H1 (cell line): ENCODE results near the gene SLFN5. TPM values are rescaled to one million over a fixed set of nuclear protein-coding genes. Genes with fewer than 3 reads are reported as not detected.

Source experiments
- CTCF ChIA-PET: fragments of 300-600 bp; sonication (Branson Sonifier 250); formaldehyde crosslinking; loops from one replicate; lab custom pipeline; 2021; ENCODE audit not compliant: partially characterized antibody; lab: Charles Lee
- POLR2A ChIA-PET: fragments of 300-600 bp; sonication (Branson Sonifier 250); formaldehyde crosslinking; loops from one replicate; lab custom pipeline; 2021; ENCODE audit warnings: inconsistent platforms; ENCODE audit not compliant: partially characterized antibody; lab: Charles Lee
- DNase-seq, 2 experiments: peaks; one replicate each; pipeline versions ENCODE4 v3.0.0 to v3.0.0-alpha.2; 2010 to 2022; ENCODE audit warnings: low spot score in 2 of 2, low read depth in 1 of 2, mixed read lengths in 1 of 2
- FAIRE-seq: peaks from 2 replicates; lab custom pipeline; 2011; peaks lifted over from hg19 to GRCh38; lab: Jason Lieb, UNC
- H2AFZ ChIP-seq: 2 replicates; pipeline ENCODE4 v1.8.1; 2012; ENCODE audit warnings: low read length, inconsistent platforms
- H2AK5ac ChIP-seq: 2 replicates; pipeline ENCODE4 v1.6.1; 2013; ENCODE audit warnings: low read depth, low read length
- H2BK120ac ChIP-seq: replicated peaks from 2 replicates; pipeline ENCODE3; 2013; ENCODE audit warnings: low read depth, low read length, inconsistent platforms
- H2BK12ac ChIP-seq: 2 replicates; pipeline ENCODE4 v1.6.1; 2013; ENCODE audit warnings: low read depth, low read length
- H2BK15ac ChIP-seq: 2 replicates; pipeline ENCODE4 v1.6.1; 2013; ENCODE audit warnings: low read length
- H2BK20ac ChIP-seq: 2 replicates; pipeline ENCODE4 v1.6.1; 2013; ENCODE audit warnings: low read length
- H2BK5ac ChIP-seq: 2 replicates; pipeline ENCODE4 v1.6.1; 2013; ENCODE audit warnings: low read depth, low read length
- H3K14ac ChIP-seq: 2 replicates; pipeline ENCODE4 v1.6.1; 2013; ENCODE audit warnings: inconsistent platforms; ENCODE audit not compliant: insufficient read length
- H3K18ac ChIP-seq: 2 replicates; pipeline ENCODE4 v1.6.1; 2013; ENCODE audit warnings: low read length; ENCODE audit errors: extremely low read depth
- H3K23ac ChIP-seq: 2 replicates; pipeline ENCODE4 v1.6.1; 2013; ENCODE audit warnings: inconsistent platforms; ENCODE audit not compliant: insufficient read length
- H3K23me2 ChIP-seq: 2 replicates; pipeline ENCODE4 v1.6.1; 2013; ENCODE audit warnings: low read depth, low read length
- H3K27ac ChIP-seq: 2 replicates; pipeline ENCODE4 v1.6.1; 2011; ENCODE audit warnings: low read depth, low read length, inconsistent platforms
- H3K27me3 ChIP-seq, 4 experiments: replicated peaks in 1 of 4; 1 replicate in 1 of 4; 2 replicates in 3 of 4; pipeline versions ENCODE4 v1.6.1 to v1.8.1; 2011 to 2013; ENCODE audit warnings: low read length in 3 of 4, mild to moderate bottlenecking in 3 of 4, inconsistent platforms in 2 of 4, mixed read lengths in 2 of 4, moderate library complexity in 1 of 4; ENCODE audit not compliant: control insufficient read depth in 3 of 4, insufficient read depth in 3 of 4; ENCODE audit errors: extremely low read depth in 1 of 4
- H3K36me3 ChIP-seq, 4 experiments: 2 replicates each; pipeline versions ENCODE4 v1.6.1 to v1.8.1; 2011 to 2013; ENCODE audit warnings: mild to moderate bottlenecking in 4 of 4, low read length in 3 of 4, moderate library complexity in 2 of 4, control low read depth in 1 of 4, inconsistent platforms in 1 of 4; ENCODE audit not compliant: insufficient read depth in 4 of 4, control insufficient read depth in 2 of 4
- H3K4ac ChIP-seq: replicated peaks from 2 replicates; pipeline ENCODE3; 2013; ENCODE audit warnings: low read length, low read depth, mixed read lengths, inconsistent platforms; ENCODE audit not compliant: insufficient read length
- H3K4me1 ChIP-seq, 4 experiments: replicated peaks in 1 of 4; 1 replicate in 1 of 4; 2 replicates in 3 of 4; pipeline versions ENCODE4 v1.6.1 to v1.8.1; 2011 to 2013; ENCODE audit warnings: low read length in 3 of 4, inconsistent platforms in 2 of 4, mixed read lengths in 1 of 4; ENCODE audit not compliant: insufficient read depth in 4 of 4, control insufficient read depth in 3 of 4
- H3K4me2 ChIP-seq, 2 experiments: 2 replicates each; pipeline versions ENCODE4 v1.6.1 to v1.8.1; 2011 to 2013; ENCODE audit warnings: low read depth in 2 of 2, low read length in 2 of 2, control low read depth in 1 of 2, inconsistent platforms in 1 of 2, mild to moderate bottlenecking in 1 of 2; ENCODE audit not compliant: insufficient read depth in 1 of 2
- H3K4me3 ChIP-seq, 4 experiments: fragments of 200-600, 300-600 bp in 1 of 4; sonication (generic), shearing (Covaris generic), sonication (Bioruptor Twin) in 1 of 4; 2 replicates each; pipeline versions ENCODE4 v1.5.1 to v1.8.1; 2011 to 2016; ENCODE audit warnings: low read length in 4 of 4, low read depth in 3 of 4, control low read depth in 2 of 4, inconsistent platforms in 2 of 4, mild to moderate bottlenecking in 2 of 4, mixed read lengths in 1 of 4, moderate library complexity in 1 of 4; ENCODE audit not compliant: insufficient read depth in 2 of 4; ENCODE audit errors: extremely low read depth in 1 of 4
- H3K56ac ChIP-seq: replicated peaks from 2 replicates; pipeline ENCODE3; 2013; ENCODE audit warnings: low read depth, mild to moderate bottlenecking, mixed read lengths, low read length, inconsistent platforms; ENCODE audit not compliant: insufficient read length
- H3K79me1 ChIP-seq: 2 replicates; pipeline ENCODE4 v1.6.1; 2013; ENCODE audit warnings: low read depth, low read length, control low read depth
- H3K79me2 ChIP-seq, 2 experiments: 2 replicates each; pipeline versions ENCODE4 v1.6.1 to v1.8.1; 2012 to 2013; ENCODE audit warnings: low read length in 2 of 2, mild to moderate bottlenecking in 2 of 2, inconsistent platforms in 1 of 2; ENCODE audit not compliant: insufficient read depth in 2 of 2, control insufficient read depth in 1 of 2
- H3K9ac ChIP-seq, 4 experiments: replicated peaks in 1 of 4; 1 replicate in 1 of 4; 2 replicates in 3 of 4; pipeline versions ENCODE4 v1.6.1 to v1.8.1; 2011 to 2013; ENCODE audit warnings: low read depth in 3 of 4, low read length in 3 of 4, control low read depth in 2 of 4, mild to moderate bottlenecking in 2 of 4, moderate library complexity in 2 of 4, inconsistent platforms in 1 of 4; ENCODE audit errors: extremely low read depth in 1 of 4
- H3K9me3 ChIP-seq, 2 experiments: 2 replicates each; pipeline versions ENCODE4 v1.6.1 to v1.8.1; 2012 to 2013; ENCODE audit warnings: mild to moderate bottlenecking in 2 of 2, moderate library complexity in 2 of 2, control low read depth in 1 of 2, inconsistent platforms in 1 of 2, low read depth in 1 of 2, low read length in 1 of 2, mixed read lengths in 1 of 2; ENCODE audit not compliant: insufficient read depth in 2 of 2
- H4K20me1 ChIP-seq, 2 experiments: replicated peaks in 1 of 2; 2 replicates each; pipeline versions ENCODE3 to v1.8.1; 2011 to 2013; ENCODE audit warnings: inconsistent platforms in 2 of 2, low read length in 2 of 2, mild to moderate bottlenecking in 1 of 2; ENCODE audit not compliant: insufficient read depth in 2 of 2, control insufficient read depth in 1 of 2
- H4K5ac ChIP-seq: 2 replicates; pipeline ENCODE4 v1.6.1; 2013; ENCODE audit warnings: low read length, low read depth, mixed read lengths, inconsistent platforms; ENCODE audit not compliant: insufficient read length
- H4K8ac ChIP-seq: 2 replicates; pipeline ENCODE4 v1.8.0; 2013; ENCODE audit warnings: mild to moderate bottlenecking, moderate library complexity, low read length, inconsistent platforms; ENCODE audit not compliant: insufficient read depth; ENCODE audit errors: extremely low read depth
- H4K91ac ChIP-seq: replicated peaks from 2 replicates; pipeline ENCODE3; 2013; ENCODE audit warnings: low read length, mixed read lengths, inconsistent platforms; ENCODE audit not compliant: insufficient read length
- CBX5 ChIP-seq: fragments of 300-800, 300-1000 bp; sonication (generic); IDR thresholded peaks from 2 replicates; pipeline ENCODE4 v1.7.1; 2016; ENCODE audit warnings: antibody characterized with exemption, low read length, low read depth
- POLR2AphosphoS5 ChIP-seq: IDR thresholded peaks from 2 replicates; pipeline ENCODE4 v1.6.1; 2011; ENCODE audit warnings: low read depth, low read length
- SUZ12 ChIP-seq: fragments of 200-600 bp; sonication (generic); IDR thresholded peaks from 2 replicates; pipeline ENCODE4 v1.6.1; 2012; ENCODE audit warnings: mild to moderate bottlenecking, inconsistent platforms, low read length, moderate library complexity, mixed read lengths
- TEAD4 ChIP-seq: IDR thresholded peaks from 2 replicates; pipeline ENCODE4 v1.6.1; 2012; ENCODE audit warnings: low read depth, low read length, inconsistent platforms, mixed read lengths
- WGBS, 2 experiments: shearing (Covaris generic) in 1 of 2; methylation state at CpG; one replicate each; pipeline versions ENCODE4 v1.1.6 to v1.1.7; 2013 to 2015; ENCODE audit warnings: low lambda C conversion rate in 2 of 2, mixed read lengths in 2 of 2, inconsistent platforms in 1 of 2, low coverage in 1 of 2, missing lambda C conversion rate in 1 of 2; ENCODE audit not compliant: insufficient replicate concordance in 2 of 2, insufficient coverage in 1 of 2, insufficient read length in 1 of 2; ENCODE audit errors: extremely low coverage in 1 of 2, missing lambda C conversion rate in 1 of 2; 5-methylcytosine and 5-hydroxymethylcytosine counted together
- polyA plus RNA-seq, 7 experiments: library from polyadenylated mRNA; depleted of rRNA in 3 of 7; stranded (reverse) in 5 of 7; unstranded in 2 of 7; fragments of >200 nt in 5 of 7; fragments of 200-250 nt in 2 of 7; gene quantifications; 1 replicate in 5 of 7; 2 replicates in 1 of 7; 4 replicates in 1 of 7; pipeline versions ENCODE4 v1.2.1 to v1.2.3, GENCODE V29; 2011 to 2013; ENCODE audit warnings: missing spikeins in 2 of 7, mixed read lengths in 2 of 7
- total RNA-seq: library from RNA; stranded (reverse); fragmentation: NEBNext Ultra II Directional; extraction: Animal tissue kit (Norgen Biotek cat#: 25700); gene quantifications from 2 replicates; pipeline ENCODE4 v1.2.1, GENCODE V29; 2021

Gene SLFN5
- total and polyA plus RNA-seq, 2 of the 8 experiments (the other 6 are each of a cell fraction or from before 2014, with no cell fraction given), result 0.86 to 3.0 TPM

DNA sequence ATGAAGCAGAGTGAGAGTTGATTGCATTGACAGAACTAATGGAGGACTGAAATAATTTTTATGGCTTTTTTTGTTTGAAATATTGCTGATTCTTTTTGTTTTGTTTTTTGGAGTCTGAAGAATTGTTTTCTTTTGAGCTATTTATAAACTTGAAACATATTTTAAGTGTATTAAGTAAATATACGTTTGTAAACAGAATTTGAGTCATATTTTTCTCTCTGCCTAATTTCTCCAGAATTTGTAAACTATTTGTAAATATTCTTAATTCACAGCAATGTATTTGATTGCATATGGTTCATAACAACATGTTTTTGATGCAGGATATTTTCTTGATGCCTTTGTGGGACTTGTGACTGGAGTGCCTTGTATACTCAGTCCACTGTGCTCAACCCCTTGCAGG is 79.9 kb downstream of the SLFN5 start:
- 85% methylated on average over 1 of the region's 1 CpG; no CpG with 5 or more reads in 1 of the 2 experiments for WGBS, 2 experiments
- Histone ChIP-seq H3K36me3 (no peaks in the 10 kb centered on the region), H3K14ac (no peak overlapping the region), H3K79me2 (no peaks in the 10 kb centered on the region), H2BK12ac (no peak overlapping the region), H3K27me3 (no peaks in the 10 kb centered on the region), H3K9me3 (peaks cover 3 to 6% of the 10 kb centered on the region in 2 experiments; a peak in 3 of 4 replicates), H3K79me1 (no peaks in the 10 kb centered on the region), H4K91ac (no peak overlapping the region), H3K9ac (no peak overlapping the region), H3K23ac (no peak overlapping the region), H3K4me3 (no peak overlapping the region), H3K4me2 (no peak overlapping the region), H3K4me1 (no peaks in the 10 kb centered on the region), H3K27ac (no peak overlapping the region), H2BK15ac (no peak overlapping the region)
- CTCF ChIA-PET, result interaction anchor here (1.1 kb wide), 1 partner anchor 10 kb away, joined by 3 read pairs; no protein-coding TSS in a partner anchor
- FAIRE-seq, result no peak
- TF ChIP-seq POLR2AphosphoS5 (no peak), SUZ12 (no peak), CBX5 (no peak), TEAD4 (no peak)
- TF ChIP-seq, all 59 proteins: peak for 0
- H4K8ac ChIP-seq, result no peak overlapping the region
- no peak overlapping the region for H3K56ac ChIP-seq
- no peak for DNase-seq
- H2BK20ac ChIP-seq, result no peak overlapping the region
- no peaks in the 10 kb centered on the region for H3K23me2 ChIP-seq
- H4K20me1 ChIP-seq, result no peaks in the 10 kb centered on the region
- no peak overlapping the region for H2AK5ac ChIP-seq
- POLR2A ChIA-PET, result no interaction called here
- no peak overlapping the region for H2BK5ac ChIP-seq
- no peak overlapping the region for H2BK120ac ChIP-seq
- no peak overlapping the region for H4K5ac ChIP-seq
- no peak overlapping the region for H2AFZ ChIP-seq
- H3K18ac ChIP-seq, result no peak overlapping the region
- no peak overlapping the region for H3K4ac ChIP-seq

Other genes starting within 250 kb of the SLFN5 start
- gene RFFL, start 179.4 kb upstream of the SLFN5 start, total RNA-seq, result 20.0 and 24.5 TPM in 2 replicates
- 14.0 and 14.2 TPM in 2 replicates for gene RFFL, start 179.4 kb upstream of the SLFN5 start, polyA plus RNA-seq (2011; rRNA removed)
- gene RAD51D, start 123.2 kb upstream of the SLFN5 start, total RNA-seq, result 12.9 and 13.7 TPM in 2 replicates
- gene RAD51D, start 123.2 kb upstream of the SLFN5 start, polyA plus RNA-seq (2011; rRNA removed), result 9.2 and 10.2 TPM in 2 replicates
- not detected in 2 replicates for gene FNDC8, start 121.5 kb upstream of the SLFN5 start, total RNA-seq
- gene FNDC8, start 121.5 kb upstream of the SLFN5 start, polyA plus RNA-seq (2011; rRNA removed), result not detected in 2 replicates
- 50.1 and 51.5 TPM in 2 replicates for gene NLE1, start 100.8 kb upstream of the SLFN5 start, total RNA-seq
- gene NLE1, start 100.8 kb upstream of the SLFN5 start, polyA plus RNA-seq (2011; rRNA removed), result 50.4 and 67.7 TPM in 2 replicates
- 0.15 and 0.23 TPM in 2 replicates for gene UNC45B, start 95.3 kb upstream of the SLFN5 start, total RNA-seq
- gene UNC45B, start 95.3 kb upstream of the SLFN5 start, polyA plus RNA-seq (2011; rRNA removed), result 0.06 and 0.11 TPM in 2 replicates
- not detected in 2 replicates for gene SLC35G3, start 48.7 kb upstream of the SLFN5 start, total RNA-seq
- not detected in 2 replicates for gene SLC35G3, start 48.7 kb upstream of the SLFN5 start, polyA plus RNA-seq (2011; rRNA removed)
- gene SLFN11, start 130.5 kb downstream of the SLFN5 start, total RNA-seq, result 0.27 and 0.28 TPM in 2 replicates
- 0.09 and 0.11 TPM in 2 replicates for gene SLFN11, start 130.5 kb downstream of the SLFN5 start, polyA plus RNA-seq (2011; rRNA removed)
- 9.4 and 10.7 TPM in 2 replicates for gene SLFN12, start 189.4 kb downstream of the SLFN5 start, total RNA-seq
- gene SLFN12, start 189.4 kb downstream of the SLFN5 start, polyA plus RNA-seq (2011; rRNA removed), result 1.3 and 1.6 TPM in 2 replicates
- gene SLFN13, start 205.7 kb downstream of the SLFN5 start, total RNA-seq, result 27.5 and 28.1 TPM in 2 replicates
- gene SLFN13, start 205.7 kb downstream of the SLFN5 start, polyA plus RNA-seq (2011; rRNA removed), result 9.0 and 15.7 TPM in 2 replicates